ENCODE data around the gene TTC7B. TPM values are rescaled to one million over a fixed set of nuclear protein-coding genes. Genes with fewer than 3 reads are reported as not detected.
A peak's percentile ranks its signal among the peaks of the same experiment; 100 is the strongest.

TTC7B gene
- total RNA-seq, 4 donors from 2014 or later: 19.1 to 87.6 (median 22.1) TPM

DNA sequence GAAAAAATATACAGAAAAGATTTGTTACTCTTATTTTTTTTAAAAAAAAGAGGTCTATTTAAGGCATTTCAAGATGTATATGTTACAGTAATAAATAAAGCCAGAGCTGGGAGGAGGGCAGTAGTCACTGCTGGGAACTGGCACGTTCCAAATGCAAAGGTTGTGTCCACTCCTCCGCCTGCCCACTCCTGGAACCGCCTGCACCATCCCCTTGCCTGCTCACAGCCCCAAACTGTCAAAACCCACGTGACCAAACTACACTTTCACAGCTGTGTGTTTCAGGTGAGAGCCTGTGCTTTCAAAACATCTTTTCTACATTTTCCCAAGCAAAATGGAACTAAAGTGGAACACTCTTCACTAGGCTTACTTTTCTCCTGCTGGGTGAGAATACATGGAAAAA is 160.4 kb downstream of the TTC7B start:
- Histone ChIP-seq H3K27ac (peak overlapping the region; percentile 43 to 74 (median 70)), H3K36me3 (no peaks in the 10 kb centered on the region), H3K27me3 (no peaks in the 10 kb centered on the region), H3K4me1 (peaks cover 24 to 30% of the 10 kb centered on the region in 2 donors), H3K9me3 (no peaks in the 10 kb centered on the region), H3K4me3 (replicated peaks in 1 of 3) (no peak overlapping the region)
- whole genome bisulfite sequencing, 2 donors: 41% methylated on average over 4 of the region's 4 CpGs
- TF ChIP-seq POLR2A (IDR thresholded peaks at IDR 0.05): no peak
- TF ChIP-seq, protein P1, sequence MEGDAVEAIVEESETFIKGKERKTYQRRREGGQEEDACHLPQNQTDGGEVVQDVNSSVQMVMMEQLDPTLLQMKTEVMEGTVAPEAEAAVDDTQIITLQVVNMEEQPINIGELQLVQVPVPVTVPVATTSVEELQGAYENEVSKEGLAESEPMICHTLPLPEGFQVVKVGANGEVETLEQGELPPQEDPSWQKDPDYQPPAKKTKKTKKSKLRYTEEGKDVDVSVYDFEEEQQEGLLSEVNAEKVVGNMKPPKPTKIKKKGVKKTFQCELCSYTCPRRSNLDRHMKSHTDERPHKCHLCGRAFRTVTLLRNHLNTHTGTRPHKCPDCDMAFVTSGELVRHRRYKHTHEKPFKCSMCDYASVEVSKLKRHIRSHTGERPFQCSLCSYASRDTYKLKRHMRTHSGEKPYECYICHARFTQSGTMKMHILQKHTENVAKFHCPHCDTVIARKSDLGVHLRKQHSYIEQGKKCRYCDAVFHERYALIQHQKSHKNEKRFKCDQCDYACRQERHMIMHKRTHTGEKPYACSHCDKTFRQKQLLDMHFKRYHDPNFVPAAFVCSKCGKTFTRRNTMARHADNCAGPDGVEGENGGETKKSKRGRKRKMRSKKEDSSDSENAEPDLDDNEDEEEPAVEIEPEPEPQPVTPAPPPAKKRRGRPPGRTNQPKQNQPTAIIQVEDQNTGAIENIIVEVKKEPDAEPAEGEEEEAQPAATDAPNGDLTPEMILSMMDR (IDR thresholded peaks at IDR 0.05): no peak
- intact Hi-C loops (cut with DNase I): no loop called here
- peak; percentile 63 to 68 for DNase-seq

DNA sequence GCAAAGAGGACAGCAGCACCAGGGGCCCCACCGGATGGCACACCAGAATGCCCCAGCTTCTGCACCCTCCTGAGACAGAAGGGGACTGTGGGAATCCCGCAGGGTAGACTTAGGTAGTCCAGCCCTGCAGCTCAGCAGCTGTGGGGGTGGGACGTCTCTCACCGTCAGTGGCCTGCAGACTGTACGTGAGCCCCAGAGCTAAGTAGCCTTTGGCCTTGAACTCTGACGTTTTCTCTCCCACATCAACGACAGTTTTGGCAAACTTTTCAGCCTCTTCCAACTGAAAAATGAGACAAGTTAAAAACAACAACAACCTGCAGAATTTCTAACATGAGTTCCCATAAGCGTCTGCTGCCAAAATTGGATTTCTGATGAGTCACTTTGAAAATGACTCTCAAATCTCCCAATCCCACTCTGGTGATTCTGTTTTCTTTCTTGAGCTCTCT is 161.4 kb downstream of the TTC7B start:
- peak; percentile 16 to 27 for DNase-seq
- peaks cover 19 to 24% of the 10 kb centered on the region in 2 donors for H3K4me1 ChIP-seq

DNA sequence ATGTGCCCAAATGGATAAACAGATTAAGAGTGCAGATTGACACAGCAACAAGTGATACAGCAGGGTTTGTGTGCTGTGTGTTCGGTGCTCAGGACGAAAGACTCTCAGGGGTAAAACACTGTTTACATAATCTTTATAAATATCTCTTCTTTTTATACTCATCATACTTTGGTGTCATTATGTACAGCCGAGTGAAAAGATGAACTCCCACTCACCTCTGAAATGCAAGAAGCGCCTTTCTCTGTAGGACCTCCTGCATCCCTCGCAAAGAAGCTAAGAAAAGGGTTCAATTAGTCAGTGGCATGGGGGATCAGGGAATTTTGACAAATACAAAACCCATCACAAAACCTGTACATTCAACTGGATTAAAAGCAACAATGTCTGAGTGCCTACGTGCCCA is 163.6 kb downstream of the TTC7B start:
- no peaks in the 10 kb centered on the region for H3K9me3 ChIP-seq
- peaks cover 32 to 33% of the 10 kb centered on the region in 2 donors for H3K4me1 ChIP-seq
- 89 to 91% methylated on average over 6 of the region's 6 CpGs for WGBS, 2 donors
- H3K27ac ChIP-seq: no peak overlapping the region
- no peaks in the 10 kb centered on the region for H3K36me3 ChIP-seq
- no peak for TF ChIP-seq POLR2A (IDR thresholded peaks at IDR 0.05)
- TF ChIP-seq, protein P1 (IDR thresholded peaks at IDR 0.05): no peak
- intact Hi-C loops (cut with DNase I): no loop called here
- no peak overlapping the region for H3K4me3 ChIP-seq (replicated peaks in 1 of 3)
- H3K27me3 ChIP-seq: no peaks in the 10 kb centered on the region
- no peak for DNase-seq

More for the DNA sequence above, 161.4 kb downstream of the TTC7B start:
- H3K4me3 ChIP-seq (replicated peaks in 1 of 3): no peak overlapping the region
- no peaks in the 10 kb centered on the region for H3K27me3 ChIP-seq
- TF ChIP-seq, protein P1 (IDR thresholded peaks at IDR 0.05): no peak
- TF ChIP-seq POLR2A (IDR thresholded peaks at IDR 0.05): no peak
- peak overlapping the region; percentile 43 to 74 (median 70) for H3K27ac ChIP-seq
- no peaks in the 10 kb centered on the region for H3K36me3 ChIP-seq
- H3K9me3 ChIP-seq: no peaks in the 10 kb centered on the region
- WGBS, 2 donors: 54 to 58% methylated on average over 8 of the region's 8 CpGs
- intact Hi-C loops (cut with DNase I): no loop called here

DNA sequence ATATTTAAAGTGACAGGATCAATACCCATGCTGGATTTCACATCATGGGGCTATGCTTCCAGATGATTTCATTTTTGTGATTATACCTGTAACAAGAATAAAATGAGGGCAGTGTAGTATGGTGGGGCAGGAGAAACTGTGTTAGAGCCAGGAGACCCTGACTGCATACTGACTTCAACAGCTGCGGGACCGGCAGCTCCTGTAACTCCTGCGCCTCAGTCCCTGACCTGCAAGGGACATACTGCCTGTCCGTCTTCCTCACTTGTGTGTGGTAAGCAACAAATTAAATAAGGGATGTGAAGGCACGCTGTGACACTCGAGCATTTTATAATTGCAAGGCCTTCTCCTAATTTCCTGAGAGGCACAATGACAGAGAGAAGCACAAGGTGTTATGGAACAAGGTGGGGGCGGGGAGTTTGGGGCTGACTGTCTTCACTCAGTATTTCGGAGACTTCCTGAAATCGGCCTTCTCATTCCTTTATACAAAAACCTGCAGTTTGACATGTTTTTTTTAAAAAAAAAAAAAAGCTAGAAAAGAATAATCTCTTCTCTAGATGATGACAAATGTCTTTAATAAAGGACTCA is 164.2 kb downstream of the TTC7B start:
- TF ChIP-seq, protein P1 (IDR thresholded peaks at IDR 0.05): no peak
- no peak for TF ChIP-seq POLR2A (IDR thresholded peaks at IDR 0.05)
- intact Hi-C loops (cut with DNase I): no loop called here
- WGBS, 2 donors: 82 to 84% methylated on average over 9 of the region's 9 CpGs
- Histone ChIP-seq H3K4me3 (replicated peaks in 1 of 3) (no peak overlapping the region), H3K27me3 (no peaks in the 10 kb centered on the region), H3K36me3 (no peaks in the 10 kb centered on the region), H3K9me3 (no peaks in the 10 kb centered on the region), H3K4me1 (peaks cover 32 to 33% of the 10 kb centered on the region in 2 donors), H3K27ac (no peak overlapping the region)
- DNase-seq: no peak

DNA sequence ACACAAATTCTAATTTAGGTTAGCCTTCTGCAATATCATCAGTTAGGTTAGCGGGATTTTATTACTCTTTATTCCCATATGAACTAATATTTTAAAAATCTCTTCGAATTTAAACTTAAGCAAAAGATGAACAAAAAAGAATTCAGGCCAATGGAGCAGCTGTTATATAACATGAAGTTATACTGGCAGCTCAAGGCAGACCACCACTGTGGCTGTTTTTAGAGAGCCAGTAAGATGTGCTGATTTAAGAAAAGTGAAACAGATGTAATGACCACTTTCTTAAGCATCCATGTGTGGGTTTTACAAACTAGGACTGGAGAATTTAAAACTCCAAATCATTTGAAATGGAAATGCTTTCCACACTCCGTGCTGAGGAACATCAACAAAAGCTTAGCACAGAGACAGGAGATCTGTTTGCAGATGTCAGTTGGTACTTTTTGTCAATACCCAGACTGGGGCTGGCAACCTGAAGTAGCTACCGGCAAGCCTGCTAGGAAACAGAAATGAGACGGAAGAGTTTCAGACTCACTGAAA is 164.9 kb downstream of the TTC7B start:
- TF ChIP-seq, protein P1 (IDR thresholded peaks at IDR 0.05): no peak
- no peak for TF ChIP-seq POLR2A (IDR thresholded peaks at IDR 0.05)
- 82 to 85% methylated on average over 5 of the region's 5 CpGs for WGBS, 2 donors
- H3K36me3 ChIP-seq: no peaks in the 10 kb centered on the region
- H3K4me1 ChIP-seq: peaks cover 30% of the 10 kb centered on the region in 2 donors
- no peaks in the 10 kb centered on the region for H3K27me3 ChIP-seq
- DNase-seq: no peak
- H3K4me3 ChIP-seq (replicated peaks in 1 of 3): no peak overlapping the region
- no peak overlapping the region for H3K27ac ChIP-seq
- intact Hi-C loops (cut with DNase I): no loop called here
- no peaks in the 10 kb centered on the region for H3K9me3 ChIP-seq
